ENCODE measurements around the gene FXYD6. TPM values are rescaled to one million over a fixed set of nuclear protein-coding genes. Genes with fewer than 3 reads are reported as not detected.

Gene FXYD6
- total RNA-seq, 4 donors from 2014 or later, result 5.1 to 41.3 (median 14.0) TPM

GRCh38 chr11:117807482-117808327 lies 68.8 kb downstream of the FXYD6 start:
- H3K27ac ChIP-seq, result no peak overlapping the region
- TF ChIP-seq CTCF (IDR thresholded peaks at IDR 0.05) (peak; percentile 82 to 94 (median 90)), POLR2A (IDR thresholded peaks at IDR 0.05) (no peak)
- H3K9me3 ChIP-seq, result no peaks in the 10 kb centered on the region
- H3K36me3 ChIP-seq, result no peaks in the 10 kb centered on the region
- H3K27me3 ChIP-seq, result no peaks in the 10 kb centered on the region
- peaks cover 0 to 13% (median 0%) of the 10 kb centered on the region in 4 donors for H3K4me1 ChIP-seq
- no peak overlapping the region for H3K4me3 ChIP-seq
- peak; percentile 84 to 95 (median 94) for DNase-seq

GRCh38 chr11:117806846-117807245 lies 69.6 kb downstream of the FXYD6 start:
- H3K27me3 ChIP-seq, result no peaks in the 10 kb centered on the region
- DNase-seq, result no peak
- H3K4me1 ChIP-seq, result peaks cover 0 to 13% (median 0%) of the 10 kb centered on the region in 4 donors
- H3K36me3 ChIP-seq, result no peaks in the 10 kb centered on the region
- TF ChIP-seq POLR2A (IDR thresholded peaks at IDR 0.05), result no peak
- H3K9me3 ChIP-seq, result no peaks in the 10 kb centered on the region
- no peak overlapping the region for H3K27ac ChIP-seq
- H3K4me3 ChIP-seq, result no peak overlapping the region

DNA sequence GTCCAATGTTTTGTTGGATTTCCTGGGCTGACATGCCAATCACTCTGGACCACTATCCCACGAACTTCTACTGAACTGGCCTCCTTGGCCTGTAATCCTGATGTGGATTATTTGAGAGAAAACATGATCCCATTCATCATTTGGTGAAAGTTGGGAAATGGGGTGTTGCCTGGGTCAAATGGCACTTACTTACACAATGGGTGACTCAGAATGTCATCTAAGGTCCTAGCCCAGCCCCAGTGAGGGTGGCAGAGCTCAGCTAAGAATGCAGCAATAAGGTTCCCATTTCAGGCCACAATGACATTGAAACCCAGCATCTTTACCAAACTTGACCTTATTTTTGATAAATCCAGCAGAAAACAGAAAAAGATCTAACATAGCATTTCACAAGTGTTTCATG lies 71.4 kb downstream of the FXYD6 start:
- no peak overlapping the region for H3K27ac ChIP-seq
- no peaks in the 10 kb centered on the region for H3K27me3 ChIP-seq
- H3K4me3 ChIP-seq, result no peak overlapping the region
- H3K4me1 ChIP-seq, result peaks cover 0 to 13% (median 0%) of the 10 kb centered on the region in 4 donors
- no peak for DNase-seq
- TF ChIP-seq POLR2A (IDR thresholded peaks at IDR 0.05) (no peak), CTCF (IDR thresholded peaks at IDR 0.05) (no peak)
- H3K9me3 ChIP-seq, result no peaks in the 10 kb centered on the region
- H3K36me3 ChIP-seq, result no peaks in the 10 kb centered on the region

DNA sequence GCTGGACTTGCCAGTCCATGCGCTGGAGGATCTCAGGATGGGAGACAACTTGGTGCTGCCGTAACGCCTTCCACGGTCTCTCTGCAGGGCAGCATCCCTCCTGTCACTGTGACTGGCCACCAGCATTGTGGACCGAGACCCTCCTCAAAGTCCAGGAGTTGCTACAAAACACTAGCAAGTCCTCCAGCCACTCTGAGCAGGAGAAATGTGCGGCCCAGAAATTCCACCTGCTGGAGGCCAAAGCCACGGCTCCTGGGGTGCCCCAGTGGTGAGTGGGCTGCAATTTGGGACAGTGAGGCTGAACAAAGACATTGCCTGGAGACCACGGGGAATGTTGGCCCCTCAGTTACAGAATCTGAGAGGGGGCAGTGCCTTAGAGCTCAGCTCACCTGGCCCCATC lies 72.6 kb downstream of the FXYD6 start:
- no peak overlapping the region for H3K4me3 ChIP-seq
- H3K27me3 ChIP-seq, result no peaks in the 10 kb centered on the region
- DNase-seq, result no peak
- TF ChIP-seq CTCF (IDR thresholded peaks at IDR 0.05), result no peak
- no peak for TF ChIP-seq POLR2A (IDR thresholded peaks at IDR 0.05)
- peaks cover 0 to 5% (median 0%) of the 10 kb centered on the region in 4 donors for H3K4me1 ChIP-seq
- no peaks in the 10 kb centered on the region for H3K9me3 ChIP-seq
- H3K36me3 ChIP-seq, result no peaks in the 10 kb centered on the region
- H3K27ac ChIP-seq, result no peak overlapping the region

DNA sequence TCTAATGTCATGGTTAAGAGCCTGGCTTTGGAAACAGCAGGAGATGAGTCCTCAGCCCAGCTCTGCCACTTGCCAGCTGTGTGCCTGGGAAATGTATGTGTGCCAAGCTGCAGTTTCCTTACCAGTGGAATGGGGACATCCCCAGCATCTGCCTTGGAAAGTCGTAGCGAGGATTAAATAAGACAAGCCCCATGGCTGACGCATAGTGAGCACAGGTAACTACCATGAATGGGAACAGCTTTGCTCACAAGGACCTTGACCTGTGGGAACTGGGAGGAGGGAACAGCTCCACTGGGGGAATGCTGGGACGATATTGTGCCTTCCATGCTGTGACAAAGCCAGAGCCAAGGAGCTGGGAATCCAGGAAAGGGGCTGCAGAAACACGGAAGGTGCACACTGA lies 76.8 kb downstream of the FXYD6 start:
- no peaks in the 10 kb centered on the region for H3K9me3 ChIP-seq
- H3K4me1 ChIP-seq, result peaks cover 5 to 16% (median 11%) of the 10 kb centered on the region in 4 donors
- no peaks in the 10 kb centered on the region for H3K36me3 ChIP-seq
- H3K27me3 ChIP-seq, result peaks cover 0 to 27% of the 10 kb centered on the region in 2 donors
- TF ChIP-seq POLR2A (IDR thresholded peaks at IDR 0.05) (no peak), CTCF (IDR thresholded peaks at IDR 0.05) (no peak)
- H3K27ac ChIP-seq, result no peak overlapping the region
- DNase-seq, result peak in 1 of 3 donors; percentile 47
- no peak overlapping the region for H3K4me3 ChIP-seq

DNA sequence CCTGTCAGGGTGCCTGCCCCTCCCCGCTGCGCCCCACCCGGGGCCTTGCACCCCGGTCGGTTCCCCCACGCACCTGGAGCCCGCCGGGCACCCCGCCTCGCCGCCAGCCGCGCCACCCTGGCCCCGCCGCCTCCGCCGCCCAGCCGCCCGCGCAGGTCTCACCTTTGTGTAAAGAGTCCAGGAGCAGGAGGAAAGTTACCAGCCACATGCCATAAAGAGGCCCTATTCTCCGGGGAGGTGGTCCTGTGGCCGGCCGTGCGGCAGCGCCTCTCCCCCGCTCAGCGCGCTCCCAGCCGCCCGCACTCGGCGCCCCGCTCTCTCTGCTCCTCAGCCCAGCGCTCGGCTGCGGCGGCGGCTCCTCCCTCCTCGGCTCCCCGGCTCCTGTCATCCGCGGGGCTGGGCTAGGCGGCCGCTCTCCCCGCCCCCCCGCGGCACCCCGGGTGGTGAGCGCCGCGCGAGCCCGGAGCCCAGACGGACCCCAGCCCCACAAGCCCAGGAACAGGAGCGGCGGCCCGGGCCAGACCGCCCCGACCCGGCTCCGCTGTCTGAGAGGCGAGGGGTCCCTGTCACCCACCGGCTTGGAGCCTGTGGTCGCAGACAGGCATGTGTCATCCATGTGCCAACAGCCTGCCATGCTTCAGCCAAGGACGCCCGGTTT lies 79.5 kb downstream of the FXYD6 start, which contains the start of gene DSCAML1:
Gene DSCAML1 (minus strand): TSS at position 345 of the 658 bp plus-strand sequence. CDS start 137 bp downstream, at position 208.
- TF ChIP-seq CTCF (IDR thresholded peaks at IDR 0.05) (no peak), POLR2A (IDR thresholded peaks at IDR 0.05) (no peak)
- Histone ChIP-seq H3K27me3 (peaks cover 0 to 27% of the 10 kb centered on the region in 2 donors), H3K27ac (no peak within 1 kb of the TSS), H3K4me1 (peaks cover 5 to 16% (median 11%) of the 10 kb centered on the region in 4 donors), H3K9me3 (no peaks in the 10 kb centered on the region), H3K4me3 (peak within 1 kb of the TSS; percentile 8 to 45 (median 34)), H3K36me3 (no peaks in the 10 kb centered on the region)
- DNase-seq, result no peak

Data from Peyer's patch (tissue), 4 donors.